Keratinocyte (primary cell): ENCODE results near the gene KCNT2. TPM values are rescaled to one million over a fixed set of nuclear protein-coding genes. Genes with fewer than 3 reads are reported as not detected.

Source experiments
- DNase-seq: peaks from one replicate; pipeline ENCODE4 v3.0.0-alpha.2; 2011; ENCODE audit warnings: low read depth, missing footprints, low spot score
- FAIRE-seq: peaks from 2 replicates; lab custom pipeline; 2011; peaks lifted over from hg19 to GRCh38; lab: Jason Lieb, UNC
- H2AFZ ChIP-seq: 2 replicates; pipeline ENCODE4 v1.6.0; 2012; ENCODE audit warnings: low read length, control low read depth, inconsistent platforms; ENCODE audit not compliant: control insufficient read depth
- H3K27ac ChIP-seq: 2 replicates; pipeline ENCODE4 v1.5.1; 2011; ENCODE audit warnings: low read length; ENCODE audit not compliant: control insufficient read depth, insufficient read depth
- H3K27me3 ChIP-seq: 3 replicates; pipeline ENCODE4 v1.6.0; 2011; ENCODE audit warnings: low read length; ENCODE audit not compliant: control insufficient read depth, insufficient read depth; ENCODE audit errors: extremely low read depth
- H3K36me3 ChIP-seq, 2 experiments: 2 replicates in 1 of 2; 3 replicates in 1 of 2; pipeline ENCODE4 v1.5.1; 2011; ENCODE audit warnings: low read length in 2 of 2, mild to moderate bottlenecking in 1 of 2; ENCODE audit not compliant: control insufficient read depth in 2 of 2, insufficient read depth in 2 of 2; ENCODE audit errors: extremely low read depth in 1 of 2
- H3K4me1 ChIP-seq: 3 replicates; pipeline ENCODE4 v1.5.1; 2011; ENCODE audit warnings: low read length; ENCODE audit not compliant: control insufficient read depth, insufficient read depth; ENCODE audit errors: extremely low read depth
- H3K4me2 ChIP-seq: 3 replicates; pipeline ENCODE4 v1.6.0; 2011; ENCODE audit warnings: low read depth, low read length; ENCODE audit not compliant: control insufficient read depth, insufficient read depth; ENCODE audit errors: extremely low read depth
- H3K4me3 ChIP-seq, 3 experiments: fragments of 200-600 bp in 1 of 3; sonication (generic) in 1 of 3; 2 replicates in 2 of 3; 3 replicates in 1 of 3; pipeline ENCODE4 v1.5.1; 2011 to 2016; ENCODE audit warnings: low read length in 3 of 3, mild to moderate bottlenecking in 3 of 3, control low read depth in 2 of 3, inconsistent platforms in 1 of 3, low read depth in 1 of 3, mixed read lengths in 1 of 3, mixed run types in 1 of 3, moderate library complexity in 1 of 3; ENCODE audit not compliant: control insufficient read depth in 2 of 3, insufficient read depth in 2 of 3; ENCODE audit errors: extremely low read depth in 1 of 3
- H3K79me2 ChIP-seq: 2 replicates; pipeline ENCODE4 v1.6.0; 2012; ENCODE audit warnings: low read length; ENCODE audit not compliant: control insufficient read depth, insufficient read depth
- H3K9ac ChIP-seq: 3 replicates; pipeline ENCODE4 v1.6.0; 2011; ENCODE audit warnings: low read length; ENCODE audit not compliant: control insufficient read depth, insufficient read depth; ENCODE audit errors: extremely low read depth
- H3K9me1 ChIP-seq: 3 replicates; pipeline ENCODE4 v1.6.0; 2011; ENCODE audit warnings: low read length; ENCODE audit not compliant: control insufficient read depth, insufficient read depth; ENCODE audit errors: extremely low read depth
- H3K9me3 ChIP-seq: 2 replicates; pipeline ENCODE4 v1.5.1; 2012; ENCODE audit warnings: low read depth, low read length; ENCODE audit not compliant: control insufficient read depth
- H4K20me1 ChIP-seq: 3 replicates; pipeline ENCODE4 v1.6.0; 2011; ENCODE audit warnings: low read length; ENCODE audit not compliant: control insufficient read depth, insufficient read depth; ENCODE audit errors: extremely low read depth
- EZH2 ChIP-seq: IDR thresholded peaks from one replicate; pipeline ENCODE4 v1.6.1; 2012; ENCODE audit warnings: inconsistent platforms, mild to moderate bottlenecking, low read length, moderate library complexity
- dilution Hi-C: fragments of 300-500 bp; cut with MboI; formaldehyde crosslinking; loops from one replicate; pipeline ENCODE4 v1.7.0; 2020; ENCODE audit warnings: low sequenced_read_pairs; ENCODE audit not compliant: extremely low pct_ligation_motif_present
- polyA plus RNA-seq, 5 experiments: library from polyadenylated mRNA; depleted of rRNA in 3 of 5; stranded (reverse) in 3 of 5; stranded (forward) in 1 of 5; unstranded in 1 of 5; fragments of >200 nt; gene quantifications; 1 replicate in 1 of 5; 2 replicates in 3 of 5; 3 replicates in 1 of 5; pipeline versions ENCODE4 v1.2.1 to v1.2.3, GENCODE V29; 2011 to 2012; ENCODE audit warnings: missing spikeins in 2 of 5, low read depth in 1 of 5, low replicate concordance in 1 of 5
- TF ChIP-seq, protein P1 (sequence below), 3 experiments: IDR thresholded peaks in 1 of 3; conservative IDR thresholded peaks in 1 of 3; optimal IDR thresholded peaks in 1 of 3; 2 replicates in 2 of 3; 3 replicates in 1 of 3; pipeline versions ENCODE3 to v1.5.1; 2011; ENCODE audit warnings: low read length in 3 of 3, mild to moderate bottlenecking in 3 of 3, moderate library complexity in 2 of 3, control low read depth in 1 of 3, inconsistent platforms in 1 of 3; ENCODE audit not compliant: insufficient read depth in 2 of 3; ENCODE audit errors: extremely low read depth in 1 of 3

The KCNT2 gene
- polyA plus RNA-seq, 1 donor (not counting 4 experiments of a cell fraction or from before 2014, with no cell fraction given) = not detected

DNA sequence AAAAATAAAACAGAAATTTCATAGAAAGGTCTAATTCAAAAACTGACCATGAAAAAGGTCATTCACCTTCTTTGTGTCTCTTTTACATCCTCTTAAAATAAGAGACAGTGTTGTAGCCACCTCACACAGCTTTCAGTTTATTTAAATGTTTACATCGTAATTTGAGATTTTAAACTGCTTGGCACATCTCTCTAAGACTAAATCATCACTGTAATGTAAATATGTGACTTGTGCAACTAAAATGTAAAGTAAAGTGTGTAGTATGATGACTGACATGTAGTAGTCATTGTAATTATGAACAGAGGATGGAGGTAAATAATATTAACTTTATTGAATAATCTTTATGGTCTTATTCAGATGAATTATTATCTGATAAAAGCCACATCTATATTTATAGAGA is 283.9 kb downstream of the KCNT2 start:
- Histone ChIP-seq H3K4me1 (no peaks in the 10 kb centered on the region), H3K9me1 (no peaks in the 10 kb centered on the region), H2AFZ (no peak overlapping the region), H3K9me3 (no peaks in the 10 kb centered on the region), H3K4me2 (no peak overlapping the region), H3K27ac (no peak overlapping the region), H4K20me1 (no peaks in the 10 kb centered on the region), H3K27me3 (no peaks in the 10 kb centered on the region), H3K4me3 (no peak overlapping the region), H3K36me3 (no peaks in the 10 kb centered on the region), H3K9ac (no peak overlapping the region), H3K79me2 (no peaks in the 10 kb centered on the region)
- dilution Hi-C loops = no loop called here
- DNase-seq = no peak
- TF ChIP-seq, protein P1, sequence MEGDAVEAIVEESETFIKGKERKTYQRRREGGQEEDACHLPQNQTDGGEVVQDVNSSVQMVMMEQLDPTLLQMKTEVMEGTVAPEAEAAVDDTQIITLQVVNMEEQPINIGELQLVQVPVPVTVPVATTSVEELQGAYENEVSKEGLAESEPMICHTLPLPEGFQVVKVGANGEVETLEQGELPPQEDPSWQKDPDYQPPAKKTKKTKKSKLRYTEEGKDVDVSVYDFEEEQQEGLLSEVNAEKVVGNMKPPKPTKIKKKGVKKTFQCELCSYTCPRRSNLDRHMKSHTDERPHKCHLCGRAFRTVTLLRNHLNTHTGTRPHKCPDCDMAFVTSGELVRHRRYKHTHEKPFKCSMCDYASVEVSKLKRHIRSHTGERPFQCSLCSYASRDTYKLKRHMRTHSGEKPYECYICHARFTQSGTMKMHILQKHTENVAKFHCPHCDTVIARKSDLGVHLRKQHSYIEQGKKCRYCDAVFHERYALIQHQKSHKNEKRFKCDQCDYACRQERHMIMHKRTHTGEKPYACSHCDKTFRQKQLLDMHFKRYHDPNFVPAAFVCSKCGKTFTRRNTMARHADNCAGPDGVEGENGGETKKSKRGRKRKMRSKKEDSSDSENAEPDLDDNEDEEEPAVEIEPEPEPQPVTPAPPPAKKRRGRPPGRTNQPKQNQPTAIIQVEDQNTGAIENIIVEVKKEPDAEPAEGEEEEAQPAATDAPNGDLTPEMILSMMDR (optimal IDR thresholded peaks at IDR 0.05 in 1 of 3, IDR thresholded peaks at IDR 0.05 in 1 of 3, conservative IDR thresholded peaks at IDR 0.05 in 1 of 3; ENCODE audit: extremely low read depth in 1 of 3, insufficient read depth in 2 of 3, low read length in 3 of 3) = no peak
- FAIRE-seq = no peak

- Histone ChIP-seq H3K4me1 (no peaks in the 10 kb centered on the region), H3K79me2 (no peaks in the 10 kb centered on the region), H3K36me3 (no peaks in the 10 kb centered on the region), H3K4me2 (no peak overlapping the region), H3K9ac (no peak overlapping the region), H3K4me3 (no peak overlapping the region), H4K20me1 (no peaks in the 10 kb centered on the region), H3K27ac (no peak overlapping the region), H2AFZ (no peak overlapping the region), H3K27me3 (no peaks in the 10 kb centered on the region), H3K9me3 (no peaks in the 10 kb centered on the region), H3K9me1 (no peaks in the 10 kb centered on the region)
- DNase-seq (no peak), FAIRE-seq (no peak)
- TF ChIP-seq, protein P1 (optimal IDR thresholded peaks at IDR 0.05 in 1 of 3, IDR thresholded peaks at IDR 0.05 in 1 of 3, conservative IDR thresholded peaks at IDR 0.05 in 1 of 3; ENCODE audit: extremely low read depth in 1 of 3, insufficient read depth in 2 of 3, low read length in 3 of 3) = no peak
- no peak for TF ChIP-seq EZH2
- dilution Hi-C loops = no loop called here
Observed at GRCh38 chr1:196323869-196324268, 284.4 kb downstream of the KCNT2 start.
